Neural cell (in vitro differentiated cells): ENCODE results near the gene ABL2. TPM values are rescaled to one million over a fixed set of nuclear protein-coding genes. Genes with fewer than 3 reads are reported as not detected.

Experiments
- H2AFZ ChIP-seq: fragments of 200-600, 300-800 bp; sonication (generic), shearing (Covaris generic); 2 replicates; pipeline ENCODE4 v1.6.0; 2014; ENCODE audit warnings: low read depth, mild to moderate bottlenecking, antibody characterized with exemption, low read length, moderate library complexity
- H3F3A ChIP-seq: fragments of 200-600 bp; shearing (Covaris generic); 2 replicates; pipeline ENCODE4 v1.6.1; 2016; ENCODE audit warnings: mild to moderate bottlenecking, moderate library complexity, mixed read lengths, antibody characterized with exemption, low read length; ENCODE audit not compliant: insufficient read depth, poor library complexity, severe bottlenecking
- H3K27ac ChIP-seq: fragments of 200-600, 300-800 bp; sonication (generic), shearing (Covaris generic); 2 replicates; pipeline ENCODE4 v1.5.1; 2014; ENCODE audit warnings: mild to moderate bottlenecking, low read length, moderate library complexity
- H3K27me3 ChIP-seq: fragments of 300-800, 200-600 bp; sonication (generic), shearing (Covaris generic); 2 replicates; pipeline ENCODE4 v1.6.0; 2014; ENCODE audit warnings: mild to moderate bottlenecking, low read depth, low read length, moderate library complexity; ENCODE audit not compliant: insufficient read depth
- H3K36me3 ChIP-seq: fragments of 300-800, 200-600 bp; sonication (generic), shearing (Covaris generic); 2 replicates; pipeline ENCODE4 v1.5.1; 2014; ENCODE audit warnings: mild to moderate bottlenecking, antibody characterized with exemption, low read length, moderate library complexity; ENCODE audit not compliant: insufficient read depth
- H3K4me2 ChIP-seq: fragments of 300-800, 200-600 bp; sonication (generic), shearing (Covaris generic); 2 replicates; pipeline ENCODE4 v1.6.0; 2014; ENCODE audit warnings: mild to moderate bottlenecking, low read length
- H3K4me3 ChIP-seq: fragments of 300-800, 200-600 bp; sonication (generic), shearing (Covaris generic); 2 replicates; pipeline ENCODE4 v1.5.1; 2014; ENCODE audit warnings: mild to moderate bottlenecking, low read length, moderate library complexity
- H3K79me2 ChIP-seq: fragments of 200-600 bp; shearing (Covaris generic); replicated peaks from 2 replicates; pipeline ENCODE4 v1.6.0; 2014; ENCODE audit warnings: mild to moderate bottlenecking, low read length, moderate library complexity; ENCODE audit not compliant: insufficient read depth
- H3K9ac ChIP-seq: fragments of 300-800, 200-600 bp; sonication (generic), shearing (Covaris generic); 2 replicates; pipeline ENCODE4 v1.6.1; 2016; ENCODE audit warnings: mild to moderate bottlenecking, low read length, mixed read lengths
- H3K9me2 ChIP-seq: fragments of 200-600 bp; shearing (Covaris generic); 2 replicates; pipeline ENCODE4 v1.6.1; 2016; ENCODE audit warnings: mild to moderate bottlenecking, low read length, mixed read lengths; ENCODE audit not compliant: insufficient read depth
- H3K9me3 ChIP-seq: fragments of 200-600, 300-800 bp; sonication (generic), shearing (Covaris generic); 2 replicates; pipeline ENCODE4 v1.6.1; 2016; ENCODE audit warnings: mild to moderate bottlenecking, mixed run types, low read length, moderate library complexity, mixed read lengths
- H4K20me1 ChIP-seq: fragments of 200-600 bp; shearing (Covaris generic); 2 replicates; pipeline ENCODE4 v1.6.1; 2016; ENCODE audit warnings: mild to moderate bottlenecking, mixed run types; ENCODE audit not compliant: insufficient read depth
- CTCF ChIP-seq: fragments of 450-650 bp; IDR thresholded peaks from 2 replicates; pipeline ENCODE4 v1.5.1; 2014; ENCODE audit warnings: antibody characterized with exemption, mild to moderate bottlenecking, moderate library complexity; ENCODE audit not compliant: poor library complexity, severe bottlenecking
- EZH2 ChIP-seq: fragments of 200-600, 300-800 bp; shearing (Covaris generic), sonication (generic); IDR thresholded peaks from 2 replicates; pipeline ENCODE4 v1.6.1; 2014; ENCODE audit warnings: antibody characterized with exemption, low read length, borderline replicate concordance, mild to moderate bottlenecking; ENCODE audit not compliant: insufficient read depth, poor library complexity, severe bottlenecking
- MXI1 ChIP-seq: fragments of 450-650 bp; conservative IDR thresholded peaks from 2 replicates; pipeline ENCODE4 v1.6.1; 2014; ENCODE audit warnings: antibody characterized with exemption, mild to moderate bottlenecking; ENCODE audit not compliant: poor library complexity, severe bottlenecking
- POLR2AphosphoS5 ChIP-seq: IDR thresholded peaks from 2 replicates; pipeline ENCODE4 v1.6.1; 2012
- RAD21 ChIP-seq: fragments of 450-650 bp; conservative IDR thresholded peaks from 2 replicates; pipeline ENCODE4 v1.6.1; 2014; ENCODE audit warnings: antibody characterized with exemption, mild to moderate bottlenecking, moderate library complexity
- REST ChIP-seq: IDR thresholded peaks from 2 replicates; pipeline ENCODE4 v1.6.1; 2012; ENCODE audit warnings: borderline replicate concordance
- SMC3 ChIP-seq: fragments of 450-650 bp; conservative IDR thresholded peaks from 2 replicates; pipeline ENCODE4 v1.6.1; 2014; ENCODE audit warnings: antibody characterized with exemption, mild to moderate bottlenecking, moderate library complexity; ENCODE audit not compliant: poor library complexity
- TAF1 ChIP-seq: IDR thresholded peaks from 2 replicates; pipeline ENCODE4 v1.6.1; 2012; ENCODE audit warnings: low read depth
- polyA plus RNA-seq: library from polyadenylated mRNA; depleted of rRNA; stranded (reverse); fragments of >200 nt; gene quantifications from 2 replicates; pipeline ENCODE4 v1.2.3, GENCODE V29; 2014

Gene ABL2
- polyA plus RNA-seq, 1 donor from 2014 or later: 9.8 TPM

GRCh38 chr1:179206812-179207211 is 22.7 kb downstream of the ABL2 start:
- no peak for TF ChIP-seq EZH2
- TF ChIP-seq CTCF: no peak
- no peak for TF ChIP-seq MXI1
- no peak for TF ChIP-seq REST
- H3K4me3 ChIP-seq: no peak overlapping the region

GRCh38 chr1:179205284-179205683 is 24.2 kb downstream of the ABL2 start:
- Histone ChIP-seq H3K4me2 (no peak overlapping the region), H3K36me3 (no peaks in the 10 kb centered on the region), H3K9ac (no peak overlapping the region), H3F3A (no peaks in the 10 kb centered on the region), H3K27me3 (no peaks in the 10 kb centered on the region), H3K9me3 (no peaks in the 10 kb centered on the region), H3K4me3 (no peak overlapping the region), H4K20me1 (no peaks in the 10 kb centered on the region), H3K27ac (no peak overlapping the region), H3K79me2 (peaks cover 4% of the 10 kb centered on the region), H3K9me2 (no peaks in the 10 kb centered on the region), H2AFZ (no peak overlapping the region)
- TF ChIP-seq REST (no peak), POLR2AphosphoS5 (no peak), RAD21 (no peak), SMC3 (no peak), TAF1 (no peak), EZH2 (no peak), CTCF (no peak), MXI1 (no peak)

More at GRCh38 chr1:179206812-179207211, 22.7 kb downstream of the ABL2 start:
- Histone ChIP-seq H3K4me2 (no peak overlapping the region), H3K27ac (no peak overlapping the region), H3F3A (no peaks in the 10 kb centered on the region), H3K36me3 (no peaks in the 10 kb centered on the region), H3K27me3 (no peaks in the 10 kb centered on the region), H2AFZ (no peak overlapping the region), H3K9me2 (no peaks in the 10 kb centered on the region), H3K9ac (no peak overlapping the region), H3K9me3 (no peaks in the 10 kb centered on the region), H3K79me2 (no peaks in the 10 kb centered on the region), H4K20me1 (no peaks in the 10 kb centered on the region)
